Activated CD4-positive, alpha-beta memory T cell treated with anti-CD3 and anti-CD28 coated beads for 36 hours (primary cell): ENCODE measurements around the gene GRIN1. TPM values are rescaled to one million over a fixed set of nuclear protein-coding genes. Genes with fewer than 3 reads are reported as not detected.

Experiments
- CTCF ChIA-PET: fragments of 350-600 bp; sonication (Branson Sonifier 250); formaldehyde crosslinking; loops from one replicate; lab custom pipeline; 2021; ENCODE audit warnings: antibody characterized with exemption, inconsistent platforms; lab: Charles Lee
- POLR2A ChIA-PET: fragments of 350-600 bp; sonication (Branson Sonifier 250); formaldehyde crosslinking; loops from one replicate; lab custom pipeline; 2021; ENCODE audit warnings: antibody characterized with exemption; lab: Charles Lee
- DNase-seq: peaks from one replicate; pipeline ENCODE4 v3.0.0-alpha.2; 2020
- H3K27ac Mint-ChIP-seq: one replicate; pipeline ENCODE4 v1.8.0; 2021; ENCODE audit warnings: mixed read lengths
- H3K27me3 Mint-ChIP-seq: one replicate; pipeline ENCODE4 v1.8.0; 2021; ENCODE audit warnings: mixed read lengths
- H3K36me3 Mint-ChIP-seq: one replicate; pipeline ENCODE4 v1.8.0; 2021; ENCODE audit warnings: mixed read lengths
- H3K4me1 Mint-ChIP-seq: one replicate; pipeline ENCODE4 v1.8.0; 2021; ENCODE audit warnings: low read depth, mixed read lengths
- H3K4me3 Mint-ChIP-seq: one replicate; pipeline ENCODE4 v1.8.0; 2021; ENCODE audit warnings: mild to moderate bottlenecking, mixed read lengths
- H3K9me3 Mint-ChIP-seq: one replicate; pipeline ENCODE4 v1.8.0; 2021; ENCODE audit warnings: mixed read lengths
- intact Hi-C: fragments of 100-400 bp; cut with micrococcal nuclease; formaldehyde crosslinking; loops from one replicate; pipeline ENCODE4 v1.15.1; 2023
- total RNA-seq, 2 experiments: library from RNA; stranded (reverse); gene quantifications; one replicate each; pipeline ENCODE4 v1.2.3, GENCODE V29; 2021

Gene GRIN1
- total RNA-seq, 2 experiments from 2014 or later: not detected

- Mint-ChIP-seq H3K27me3 (no peaks in the 10 kb centered on the region), H3K27ac (no peak overlapping the region), H3K9me3 (no peaks in the 10 kb centered on the region), H3K4me3 (no peak overlapping the region), H3K4me1 (peaks cover 2% of the 10 kb centered on the region), H3K36me3 (peaks cover 8% of the 10 kb centered on the region)
- ChIA-PET CTCF (interaction anchor here (1.2 to 1.3 kb wide), 2 partner anchors 12 to 82 kb away, joined by 3 read pairs; no protein-coding TSS in a partner anchor), POLR2A (interaction anchor here (0.6 to 1.0 kb wide), 2 partner anchors 12 to 324 kb away, joined by 3 read pairs; no protein-coding TSS in a partner anchor)
- intact Hi-C loops: no loop called here
- no peak for DNase-seq
Measured at GRCh38 chr9:137107312-137107921, 31.5 kb upstream of the GRIN1 start.

- H3K36me3 Mint-ChIP-seq: peaks cover 8% of the 10 kb centered on the region
- H3K4me3 Mint-ChIP-seq: no peak overlapping the region
- H3K9me3 Mint-ChIP-seq: no peaks in the 10 kb centered on the region
- H3K27me3 Mint-ChIP-seq: no peaks in the 10 kb centered on the region
- no peak for DNase-seq
- ChIA-PET POLR2A (interaction anchor here (0.6 to 1.0 kb wide), 2 partner anchors 12 to 325 kb away, joined by 3 read pairs; no protein-coding TSS in a partner anchor), CTCF (interaction anchor here (1.2 to 1.5 kb wide), 3 partner anchors 12 to 129 kb away, joined by 3 to 4 read pairs (median 3); no protein-coding TSS in a partner anchor)
- intact Hi-C loops: no loop called here
- no peak overlapping the region for H3K27ac Mint-ChIP-seq
- H3K4me1 Mint-ChIP-seq: peaks cover 5% of the 10 kb centered on the region
Measured at GRCh38 chr9:137107982-137108381, 31.0 kb upstream of the GRIN1 start.

GRCh38 chr9:137108608-137109249 is 30.2 kb upstream of the GRIN1 start:
- Mint-ChIP-seq H3K4me1 (peaks cover 10% of the 10 kb centered on the region), H3K36me3 (peaks cover 8% of the 10 kb centered on the region), H3K4me3 (no peak overlapping the region), H3K27me3 (no peaks in the 10 kb centered on the region), H3K27ac (no peak overlapping the region), H3K9me3 (no peaks in the 10 kb centered on the region)
- DNase-seq: no peak
- CTCF ChIA-PET: interaction anchor here (0.8 to 1.5 kb wide), 2 partner anchors 13 to 128 kb away, joined by 3 to 4 read pairs; no protein-coding TSS in a partner anchor
- intact Hi-C loops: no loop called here
- POLR2A ChIA-PET: no interaction called here

GRCh38 chr9:137109250-137110146 is 29.5 kb upstream of the GRIN1 start:
- no peak overlapping the region for H3K27ac Mint-ChIP-seq
- POLR2A ChIA-PET: no interaction called here
- CTCF ChIA-PET: interaction anchor here (0.8 to 1.5 kb wide), 2 partner anchors 14 to 127 kb away, joined by 3 to 4 read pairs; no protein-coding TSS in a partner anchor

GRCh38 chr9:137110147-137110910 is 28.6 kb upstream of the GRIN1 start:
- Mint-ChIP-seq H3K36me3 (peaks cover 8% of the 10 kb centered on the region), H3K27ac (no peak overlapping the region), H3K27me3 (no peaks in the 10 kb centered on the region), H3K9me3 (no peaks in the 10 kb centered on the region), H3K4me3 (no peak overlapping the region), H3K4me1 (peaks cover 10% of the 10 kb centered on the region)
- intact Hi-C loops: no loop called here
- DNase-seq: no peak
- POLR2A ChIA-PET: no interaction called here
- CTCF ChIA-PET: no interaction called here

More at GRCh38 chr9:137109250-137110146, 29.5 kb upstream of the GRIN1 start:
- Mint-ChIP-seq H3K4me1 (peaks cover 10% of the 10 kb centered on the region), H3K27me3 (no peaks in the 10 kb centered on the region), H3K9me3 (no peaks in the 10 kb centered on the region), H3K4me3 (no peak overlapping the region), H3K36me3 (peaks cover 8% of the 10 kb centered on the region)
- DNase-seq: no peak
- intact Hi-C loops: no loop called here

GRCh38 chr9:137110911-137111787 is 27.8 kb upstream of the GRIN1 start:
- DNase-seq: no peak
- intact Hi-C loops: no loop called here
- Mint-ChIP-seq H3K9me3 (no peaks in the 10 kb centered on the region), H3K27ac (no peak overlapping the region), H3K4me1 (peaks cover 10% of the 10 kb centered on the region), H3K36me3 (peaks cover 8% of the 10 kb centered on the region), H3K27me3 (no peaks in the 10 kb centered on the region), H3K4me3 (no peak overlapping the region)
- POLR2A ChIA-PET: interaction anchor here (0.7 kb wide), 1 partner anchor 24 kb away, joined by 3 read pairs; the partner anchor contains the start of gene MAN1B1
- CTCF ChIA-PET: no interaction called here

GRCh38 chr9:137111788-137112563 is 27.0 kb upstream of the GRIN1 start:
- H3K9me3 Mint-ChIP-seq: no peaks in the 10 kb centered on the region
- no peak overlapping the region for H3K27ac Mint-ChIP-seq
- peaks cover 10% of the 10 kb centered on the region for H3K4me1 Mint-ChIP-seq
- no peaks in the 10 kb centered on the region for H3K27me3 Mint-ChIP-seq
- no peak overlapping the region for H3K4me3 Mint-ChIP-seq
- POLR2A ChIA-PET: interaction anchor here (0.6 to 0.7 kb wide), 2 partner anchors 25 to 296 kb away, joined by 3 read pairs; partner anchors contain the start of gene MAN1B1
- CTCF ChIA-PET: interaction anchor here (1.5 kb wide), 1 partner anchor 16 kb away, joined by 4 read pairs; no protein-coding TSS in a partner anchor
- no peak for DNase-seq
- peaks cover 8% of the 10 kb centered on the region for H3K36me3 Mint-ChIP-seq
- intact Hi-C loops: no loop called here

GRCh38 chr9:137112564-137113384 is 26.2 kb upstream of the GRIN1 start:
- intact Hi-C loops: no loop called here

More at GRCh38 chr9:137112564-137113384, 26.2 kb upstream of the GRIN1 start:
- Mint-ChIP-seq H3K27ac (no peak overlapping the region), H3K4me3 (peak overlapping the region; percentile 70), H3K27me3 (no peaks in the 10 kb centered on the region), H3K9me3 (no peaks in the 10 kb centered on the region), H3K4me1 (peaks cover 10% of the 10 kb centered on the region), H3K36me3 (peaks cover 8% of the 10 kb centered on the region)
- ChIA-PET POLR2A (interaction anchor here (1.2 to 2.1 kb wide), 2 partner anchors 17 to 26 kb away, joined by 5 to 8 read pairs; partner anchors contain the start of gene MAN1B1), CTCF (interaction anchor here (1.3 to 3.0 kb wide), 3 partner anchors 17 to 114 kb away, joined by 4 to 15 read pairs (median 4); partner anchors contain the start of gene RNF224)
- DNase-seq: no peak
